Measurements from ENCODE around the gene CACNA2D3. TPM values are rescaled to one million over a fixed set of nuclear protein-coding genes. Genes with fewer than 3 reads are reported as not detected.

CACNA2D3 gene
- total and polyA plus RNA-seq, 12 donors = 0.51 to 43.5 (median 19.3) TPM

DNA sequence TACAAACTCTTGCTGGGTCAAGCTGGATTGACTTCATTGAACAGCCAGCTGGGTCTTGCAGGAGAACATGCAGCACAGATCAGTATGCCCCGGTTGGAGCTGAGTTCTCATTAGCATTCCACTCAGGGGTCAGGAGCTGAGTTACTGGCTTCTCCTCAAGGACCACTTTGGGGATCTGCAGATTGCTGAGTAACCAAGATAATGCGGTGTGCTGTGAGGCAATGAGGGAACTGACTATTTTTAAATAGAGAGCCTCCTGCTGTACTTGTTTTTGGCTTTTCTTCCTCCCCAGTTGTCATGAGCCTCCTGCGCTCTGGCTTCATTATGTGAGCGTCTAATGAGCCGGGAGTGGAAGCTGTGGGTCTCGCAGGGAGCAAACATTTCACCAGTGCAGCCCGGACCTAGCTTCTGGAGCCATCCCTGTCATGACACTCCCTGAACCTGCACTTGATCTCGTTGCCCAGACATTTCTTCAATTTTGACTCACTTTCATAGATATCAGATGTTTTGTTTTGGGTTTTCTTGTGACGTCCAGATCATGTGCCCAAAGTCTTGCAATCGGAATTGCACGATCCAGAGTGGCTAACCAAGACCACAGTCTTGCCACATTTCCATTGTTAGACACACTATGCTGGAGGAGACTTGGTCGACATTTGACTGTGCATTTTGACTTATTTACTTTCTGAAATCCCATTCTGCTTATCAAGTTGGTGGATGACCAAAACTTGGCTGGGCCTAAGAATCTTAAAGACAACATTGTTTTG is 478.3 kb downstream of the CACNA2D3 start:
- Histone ChIP-seq H3K4me1 (peaks cover 0 to 22% (median 0%) of the 10 kb centered on the region in 9 donors), H3K27ac (peak overlapping the region in 8 of 10 donors; percentile 6 to 64 (median 30)), H3K36me3 (no peaks in the 10 kb centered on the region), H3K27me3 (no peaks in the 10 kb centered on the region), H3K4me3 (peak overlapping the region in 4 of 10 donors; percentile 5 to 24 (median 19)), H3K9me3 (no peaks in the 10 kb centered on the region)
- WGBS, 2 donors = 39 to 44% methylated on average over 12 of the region's 12 CpGs
- TF ChIP-seq CTCF (IDR thresholded peaks at IDR 0.05) = no peak
- intact Hi-C loops (cut with DNase I) = no loop called here
- DNase-seq (peak in 1 of 2 donors; percentile 13), ATAC-seq (peak; percentile 62 to 93 (median 85))

DNA sequence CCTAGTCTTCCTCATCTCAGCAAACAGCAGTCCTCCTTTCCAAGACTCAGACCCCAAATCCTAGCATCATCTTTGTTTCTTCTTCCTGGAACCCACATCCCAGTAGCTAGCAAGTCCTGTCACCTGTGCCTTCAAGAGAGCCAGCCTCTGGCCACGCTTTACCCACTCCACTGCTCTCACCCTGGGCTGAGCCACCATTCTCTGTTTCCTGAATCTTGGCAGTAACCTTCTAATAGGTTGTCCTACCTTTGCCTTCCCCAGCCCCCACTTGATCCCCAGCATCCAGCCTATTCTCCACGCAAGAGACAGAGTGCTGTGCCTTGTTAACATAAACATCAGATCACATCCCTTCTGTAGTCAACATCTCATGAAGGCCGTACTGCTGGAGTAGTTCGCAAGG is 482.1 kb downstream of the CACNA2D3 start:
- ATAC-seq (no peak), DNase-seq (no peak)
- TF ChIP-seq CTCF (IDR thresholded peaks at IDR 0.05) = no peak
- peaks cover 0 to 11% (median 0%) of the 10 kb centered on the region in 11 donors for H3K9me3 ChIP-seq
- intact Hi-C loops (cut with DNase I) = no loop called here
- no peaks in the 10 kb centered on the region for H3K27me3 ChIP-seq
- WGBS, 2 donors = 84 to 87% methylated on average over 4 of the region's 4 CpGs
- peaks cover 0 to 25% (median 0%) of the 10 kb centered on the region in 9 donors for H3K4me1 ChIP-seq
- no peak overlapping the region for H3K27ac ChIP-seq
- H3K4me3 ChIP-seq = no peak overlapping the region
- no peaks in the 10 kb centered on the region for H3K36me3 ChIP-seq

- no peak overlapping the region for H3K4me3 ChIP-seq
- no peak for ATAC-seq
- H3K27ac ChIP-seq = no peak overlapping the region
- no peak for DNase-seq
- H3K9me3 ChIP-seq = peaks cover 0 to 11% (median 0%) of the 10 kb centered on the region in 11 donors
- H3K27me3 ChIP-seq = no peaks in the 10 kb centered on the region
- H3K4me1 ChIP-seq = peaks cover 0 to 7% (median 0%) of the 10 kb centered on the region in 9 donors
- intact Hi-C loops (cut with DNase I) = no loop called here
- TF ChIP-seq CTCF (IDR thresholded peaks at IDR 0.05) = no peak
- H3K36me3 ChIP-seq = no peaks in the 10 kb centered on the region
Measured at GRCh38 chr3:54608041-54608440, 485.7 kb downstream of the CACNA2D3 start.

DNA sequence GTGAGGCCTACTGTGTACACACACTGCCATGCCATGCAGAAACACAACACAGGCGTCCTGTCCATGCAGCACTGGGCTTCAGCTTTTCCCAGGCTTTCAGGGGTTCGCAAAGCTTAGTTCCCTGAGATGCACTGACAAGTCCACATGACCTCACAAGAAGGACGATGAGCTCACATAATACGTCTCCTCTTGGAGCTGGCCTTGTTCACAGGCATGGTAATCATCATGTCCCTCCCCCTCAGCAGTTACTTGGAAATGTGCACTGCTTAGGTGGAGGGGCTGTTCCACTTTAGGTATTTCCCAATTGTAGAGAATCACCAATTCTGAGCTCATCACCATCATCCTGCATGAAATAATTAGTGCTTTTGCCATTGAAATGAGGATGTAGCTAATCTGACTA is 496.7 kb downstream of the CACNA2D3 start:
- no peaks in the 10 kb centered on the region for H3K4me1 ChIP-seq
- H3K27ac ChIP-seq = no peak overlapping the region
- TF ChIP-seq CTCF (IDR thresholded peaks at IDR 0.05) = no peak
- DNase-seq (no peak), ATAC-seq (no peak)
- H3K36me3 ChIP-seq = no peaks in the 10 kb centered on the region
- 75 to 81% methylated on average over 4 of the region's 4 CpGs for WGBS, 2 donors
- intact Hi-C loops (cut with DNase I) = no loop called here
- H3K9me3 ChIP-seq = peaks cover 0 to 6% (median 0%) of the 10 kb centered on the region in 11 donors
- no peak overlapping the region for H3K4me3 ChIP-seq
- no peaks in the 10 kb centered on the region for H3K27me3 ChIP-seq
